Measurements from ENCODE around the gene CLIC4. TPM values are rescaled to one million over a fixed set of nuclear protein-coding genes. Genes with fewer than 3 reads are reported as not detected.
A peak's percentile ranks its signal among the peaks of the same experiment; 100 is the strongest.
"Not testable (repeated sequence)": the region's sequence is repeated elsewhere in the genome, so short reads cannot be mapped to it uniquely, and the experiment has no call there.

The CLIC4 gene
- total and polyA plus RNA-seq, 3 experiments from 2014 or later, result 0.18 to 13.2 (median 12.8) TPM

DNA sequence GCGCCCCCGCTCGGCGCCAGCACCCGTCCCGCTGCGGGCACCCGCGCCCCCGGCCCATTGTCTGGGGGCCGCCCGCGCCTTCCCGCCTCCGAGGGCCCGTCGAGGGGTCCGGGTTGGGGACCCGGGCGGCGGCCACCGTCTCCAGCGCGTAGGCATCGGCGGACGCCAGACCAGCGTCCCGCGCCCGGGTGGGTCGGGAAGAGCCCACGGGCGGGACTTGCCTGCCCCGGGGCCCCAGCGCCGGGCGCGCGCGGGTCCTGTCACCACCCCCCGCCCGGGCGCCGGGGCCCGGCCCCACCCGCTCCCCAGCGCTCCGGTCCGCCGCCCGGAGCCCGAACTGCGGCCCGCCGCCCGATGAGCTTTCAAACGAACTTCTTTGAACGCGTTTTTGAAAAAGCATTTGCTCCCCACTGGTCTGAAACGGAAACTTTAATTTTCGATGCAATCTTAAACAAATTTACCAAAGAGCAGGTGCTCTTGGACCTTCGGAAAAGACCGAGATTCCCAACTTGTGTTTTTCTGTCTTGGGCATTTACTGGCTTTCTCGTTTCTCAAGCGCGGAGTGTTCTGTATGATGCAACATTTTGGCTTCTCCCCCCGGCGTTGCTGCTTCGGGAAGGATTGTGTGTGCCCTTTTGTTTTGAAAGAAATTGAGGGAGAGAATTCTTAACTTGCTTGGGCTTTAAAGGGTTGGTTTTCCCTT, 615 bp downstream of the CLIC4 start:
- H3K27me3 ChIP-seq (ENCODE audit: insufficient read depth, low read length, poor library complexity, severe bottlenecking), result no peaks in the 10 kb centered on the region
- ChIA-PET CTCF (interaction anchor here (1.2 kb wide), 1 partner anchor 58 kb away, joined by 3 read pairs; no protein-coding TSS in a partner anchor), POLR2A (interaction anchor here (0.6 kb wide), 1 partner anchor 1456 kb away, joined by 4 read pairs; no protein-coding TSS in a partner anchor)
- Mint-ChIP-seq H3K4me1 (peaks cover 21 to 24% (median 23%) of the 10 kb centered on the region in 3 donors), H3K27me3 (peaks cover 14% of the 10 kb centered on the region in 2 donors), H3K27ac (peak overlapping the region in 5 of 8 donors; percentile 59 to 79 (median 63)), H3K4me3 (peak overlapping the region; percentile 77 to 85 (median 84)), H3K36me3 (no peaks in the 10 kb centered on the region), H3K9me3 (no peaks in the 10 kb centered on the region)
- H3K4me1 ChIP-seq (ENCODE audit: insufficient read depth, low read length), result no peaks in the 10 kb centered on the region
- peak in 2 of 5 donors; percentile 1 to 10 for DNase-seq
- peak overlapping the region; percentile 53 for H3K27ac ChIP-seq (ENCODE audit: low read depth, low read length)
- no peaks in the 10 kb centered on the region for H3K9me3 ChIP-seq (ENCODE audit: low read length)
- no peaks in the 10 kb centered on the region for H3K36me3 ChIP-seq (ENCODE audit: insufficient read depth, low read length)
- H3K4me3 ChIP-seq (ENCODE audit: low read length), result peak overlapping the region; percentile 61

DNA sequence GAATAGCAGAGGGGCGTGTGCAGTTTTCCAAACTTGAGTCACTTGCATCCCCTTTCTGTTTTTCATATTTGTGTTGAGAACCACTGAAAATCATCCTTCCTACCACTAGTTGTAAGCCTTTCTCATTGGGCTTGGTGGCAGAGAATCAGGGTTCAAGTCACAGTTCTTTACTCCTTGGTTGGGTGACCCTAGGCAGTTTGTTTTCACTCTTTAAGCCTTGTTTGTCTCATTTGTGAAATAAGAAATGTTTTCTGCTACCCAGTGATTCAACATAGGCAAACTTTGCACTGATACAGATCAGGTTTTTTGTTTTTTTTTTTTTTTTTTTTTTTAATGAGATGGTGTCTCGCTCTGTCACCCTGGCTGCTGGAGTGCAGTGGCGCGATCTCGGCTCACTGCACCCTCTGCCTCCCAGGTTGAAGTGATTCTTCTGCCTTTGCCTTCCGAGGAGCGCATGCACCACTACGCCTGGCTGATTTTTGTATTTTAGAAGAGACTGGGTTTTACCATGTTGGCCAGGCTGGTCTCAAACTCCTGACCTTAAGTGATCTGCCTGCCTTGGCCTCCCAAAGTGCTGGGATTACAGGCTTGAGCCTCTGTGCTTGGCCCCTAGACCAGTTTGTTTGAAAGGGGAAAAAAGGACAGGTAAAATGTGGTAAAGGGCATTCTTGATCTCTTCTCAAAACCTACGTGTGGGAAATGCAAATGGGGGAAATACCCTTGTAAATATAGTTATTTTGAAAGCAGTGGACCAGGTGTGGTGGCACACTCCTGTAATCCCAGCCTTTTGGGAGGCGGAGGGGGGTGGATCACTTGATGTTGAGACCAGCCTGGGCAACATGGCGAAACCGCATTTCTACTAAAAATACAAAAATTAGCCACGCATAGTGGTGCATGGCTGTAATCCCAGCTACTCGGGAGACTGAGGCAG, 3.2 kb downstream of the CLIC4 start:
- Mint-ChIP-seq H3K27me3 (peaks cover under 1 to 3% of the 10 kb centered on the region in 2 donors), H3K27ac (peak overlapping the region in 1 of 8 donors; percentile 38), H3K36me3 (no peaks in the 10 kb centered on the region), H3K4me1 (peaks cover 17 to 22% (median 17%) of the 10 kb centered on the region in 3 donors), H3K9me3 (no peaks in the 10 kb centered on the region), H3K4me3 (peak overlapping the region in 1 of 7 donors; percentile 60)
- Histone ChIP-seq H3K36me3 (ENCODE audit: insufficient read depth, low read length) (no peaks in the 10 kb centered on the region), H3K4me1 (ENCODE audit: insufficient read depth, low read length) (no peaks in the 10 kb centered on the region), H3K9me3 (ENCODE audit: low read length) (no peaks in the 10 kb centered on the region), H3K27ac (ENCODE audit: low read depth, low read length) (no peak overlapping the region), H3K27me3 (ENCODE audit: insufficient read depth, low read length, poor library complexity, severe bottlenecking) (no peaks in the 10 kb centered on the region), H3K4me3 (ENCODE audit: low read length) (no peak overlapping the region)
- ChIA-PET POLR2A (no interaction called here), CTCF (no interaction called here)
- no peak for DNase-seq

DNA sequence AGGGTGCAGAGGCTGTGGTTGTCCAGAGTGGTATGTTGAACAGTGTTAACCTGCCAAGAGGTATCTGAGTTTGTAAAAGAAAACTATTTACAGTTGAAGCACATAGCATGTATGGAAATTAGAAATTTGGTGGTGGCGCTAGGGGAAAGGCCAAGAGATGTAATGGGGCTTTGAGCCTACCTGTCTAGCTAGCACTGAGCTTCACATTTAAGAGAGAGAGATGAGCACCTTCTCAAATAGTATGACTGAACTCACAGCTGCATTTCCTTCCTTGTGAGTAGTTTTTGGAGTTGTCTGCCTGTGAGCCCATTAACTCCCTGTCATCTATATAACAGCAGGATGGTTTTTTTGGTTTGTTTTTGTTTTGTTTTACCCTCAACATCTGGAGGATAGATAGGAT, 4.0 kb downstream of the CLIC4 start:
- H3K27ac Mint-ChIP-seq, result no peak overlapping the region
- H3K36me3 Mint-ChIP-seq, result no peaks in the 10 kb centered on the region
- CTCF ChIA-PET, result no interaction called here
- POLR2A ChIA-PET, result interaction anchor here (0.5 kb wide), 1 partner anchor 851 kb away, joined by 3 read pairs; no protein-coding TSS in a partner anchor
- peaks cover 3% of the 10 kb centered on the region in 2 donors for H3K27me3 Mint-ChIP-seq
- Histone ChIP-seq H3K9me3 (ENCODE audit: low read length) (no peaks in the 10 kb centered on the region), H3K27ac (ENCODE audit: low read depth, low read length) (no peak overlapping the region), H3K4me1 (ENCODE audit: insufficient read depth, low read length) (no peaks in the 10 kb centered on the region), H3K36me3 (ENCODE audit: insufficient read depth, low read length) (no peaks in the 10 kb centered on the region), H3K4me3 (ENCODE audit: low read length) (no peak overlapping the region), H3K27me3 (ENCODE audit: insufficient read depth, low read length, poor library complexity, severe bottlenecking) (no peaks in the 10 kb centered on the region)
- H3K9me3 Mint-ChIP-seq, result no peaks in the 10 kb centered on the region
- peaks cover 10 to 14% (median 10%) of the 10 kb centered on the region in 3 donors for H3K4me1 Mint-ChIP-seq
- no peak for DNase-seq
- no peak overlapping the region for H3K4me3 Mint-ChIP-seq

DNA sequence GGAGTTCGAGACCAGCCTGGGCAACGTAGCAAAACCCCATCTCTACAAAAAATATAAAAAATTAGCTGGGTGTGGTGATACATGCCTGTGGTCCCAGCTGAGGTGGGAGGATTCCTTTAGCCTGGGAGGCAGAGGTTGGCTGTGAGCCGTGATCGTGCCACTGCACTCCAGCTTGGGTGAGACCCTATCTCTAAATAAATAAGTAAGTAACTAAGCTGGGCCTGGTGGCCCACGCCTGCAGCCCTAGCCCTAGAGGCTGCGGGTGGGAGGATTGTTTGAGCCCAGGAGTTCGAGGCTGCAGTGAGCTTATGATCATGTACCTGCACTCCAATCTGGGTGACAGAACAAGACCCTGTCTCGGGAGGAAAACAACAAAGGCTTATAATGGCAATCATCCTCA, 4.6 kb downstream of the CLIC4 start:
- Histone ChIP-seq H3K27ac (ENCODE audit: low read depth, low read length) (no peak overlapping the region), H3K9me3 (ENCODE audit: low read length) (no peaks in the 10 kb centered on the region), H3K27me3 (ENCODE audit: insufficient read depth, low read length, poor library complexity, severe bottlenecking) (no peaks in the 10 kb centered on the region), H3K36me3 (ENCODE audit: insufficient read depth, low read length) (no peaks in the 10 kb centered on the region), H3K4me3 (ENCODE audit: low read length) (no peak overlapping the region), H3K4me1 (ENCODE audit: insufficient read depth, low read length) (no peaks in the 10 kb centered on the region)
- H3K27ac Mint-ChIP-seq, result no peak overlapping the region
- CTCF ChIA-PET, result interaction anchor here (0.7 to 0.9 kb wide), 2 partner anchors 30 to 583 kb away, joined by 3 read pairs; no protein-coding TSS in a partner anchor
- POLR2A ChIA-PET, result interaction anchor here (0.5 kb wide), 1 partner anchor 852 kb away, joined by 3 read pairs; no protein-coding TSS in a partner anchor
- no peaks in the 10 kb centered on the region for H3K36me3 Mint-ChIP-seq
- H3K27me3 Mint-ChIP-seq, result peaks cover 3 to 6% of the 10 kb centered on the region in 2 donors
- DNase-seq, result no peak
- H3K4me3 Mint-ChIP-seq, result no peak overlapping the region
- peaks cover 6 to 11% (median 7%) of the 10 kb centered on the region in 3 donors for H3K4me1 Mint-ChIP-seq
- no peaks in the 10 kb centered on the region for H3K9me3 Mint-ChIP-seq

DNA sequence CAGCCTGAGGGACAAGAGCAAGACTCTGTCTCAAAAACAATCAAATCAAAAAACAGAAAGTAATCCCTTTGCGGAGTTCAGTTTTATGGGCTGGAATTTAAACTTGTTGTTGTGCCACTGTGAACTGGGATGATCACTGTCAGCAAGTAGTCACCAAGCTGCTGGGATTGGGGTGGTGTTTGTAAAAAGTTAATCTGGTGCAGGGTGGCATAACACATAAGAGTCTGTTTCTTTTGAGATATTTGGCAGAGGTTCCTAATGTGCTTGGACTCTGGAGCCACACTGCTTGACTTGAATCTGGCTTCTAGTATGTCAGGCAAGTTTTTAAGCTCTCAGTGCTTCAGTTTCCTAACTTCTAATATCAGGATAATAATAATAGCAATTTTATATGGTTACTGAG, 6.6 kb downstream of the CLIC4 start:
- Mint-ChIP-seq H3K27me3 (peaks cover 1 to 9% of the 10 kb centered on the region in 2 donors), H3K4me1 (peaks cover 0 to 4% (median 2%) of the 10 kb centered on the region in 3 donors), H3K27ac (no peak overlapping the region), H3K4me3 (no peak overlapping the region), H3K9me3 (no peaks in the 10 kb centered on the region), H3K36me3 (no peaks in the 10 kb centered on the region)
- H3K4me3 ChIP-seq (ENCODE audit: low read length), result no peak overlapping the region
- DNase-seq, result no peak
- H3K36me3 ChIP-seq (ENCODE audit: insufficient read depth, low read length), result no peaks in the 10 kb centered on the region
- CTCF ChIA-PET, result no interaction called here
- H3K27ac ChIP-seq (ENCODE audit: low read depth, low read length), result no peak overlapping the region
- H3K4me1 ChIP-seq (ENCODE audit: insufficient read depth, low read length), result no peaks in the 10 kb centered on the region
- no peaks in the 10 kb centered on the region for H3K27me3 ChIP-seq (ENCODE audit: insufficient read depth, low read length, poor library complexity, severe bottlenecking)
- no peaks in the 10 kb centered on the region for H3K9me3 ChIP-seq (ENCODE audit: low read length)
- POLR2A ChIA-PET, result interaction anchor here (0.6 kb wide), 1 partner anchor 1805 kb away, joined by 3 read pairs; no protein-coding TSS in a partner anchor

DNA sequence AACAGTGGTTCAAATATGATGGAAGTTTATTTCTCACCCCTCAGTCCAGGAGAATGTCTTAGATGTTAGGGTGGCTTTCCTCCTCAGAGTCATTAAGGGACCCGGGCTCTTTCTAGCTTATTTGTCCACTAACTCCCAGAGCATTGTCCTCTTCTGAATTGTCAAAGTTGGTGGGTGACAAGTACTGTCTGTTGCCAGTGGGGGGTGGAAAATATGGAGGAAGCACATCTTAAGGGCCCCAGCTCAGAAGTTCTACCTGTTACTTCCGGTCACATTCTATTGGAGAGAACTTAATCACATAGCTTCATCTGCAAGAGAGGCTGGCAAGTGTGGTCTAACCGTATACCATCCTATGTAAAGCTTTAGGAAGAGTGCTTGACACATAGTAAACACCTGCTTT, 7.1 kb downstream of the CLIC4 start:
- Histone ChIP-seq H3K4me3 (ENCODE audit: low read length) (no peak overlapping the region), H3K36me3 (ENCODE audit: insufficient read depth, low read length) (no peaks in the 10 kb centered on the region), H3K27me3 (ENCODE audit: insufficient read depth, low read length, poor library complexity, severe bottlenecking) (no peaks in the 10 kb centered on the region), H3K27ac (ENCODE audit: low read depth, low read length) (no peak overlapping the region), H3K9me3 (ENCODE audit: low read length) (no peaks in the 10 kb centered on the region), H3K4me1 (ENCODE audit: insufficient read depth, low read length) (no peaks in the 10 kb centered on the region)
- Mint-ChIP-seq H3K27ac (no peak overlapping the region), H3K9me3 (no peaks in the 10 kb centered on the region), H3K27me3 (peaks cover 2 to 9% of the 10 kb centered on the region in 2 donors), H3K36me3 (no peaks in the 10 kb centered on the region), H3K4me1 (peaks cover 0 to 4% (median 2%) of the 10 kb centered on the region in 3 donors), H3K4me3 (no peak overlapping the region)
- ChIA-PET POLR2A (interaction anchor here (0.6 kb wide), 1 partner anchor 1805 kb away, joined by 3 read pairs; no protein-coding TSS in a partner anchor), CTCF (no interaction called here)
- DNase-seq, result no peak

DNA sequence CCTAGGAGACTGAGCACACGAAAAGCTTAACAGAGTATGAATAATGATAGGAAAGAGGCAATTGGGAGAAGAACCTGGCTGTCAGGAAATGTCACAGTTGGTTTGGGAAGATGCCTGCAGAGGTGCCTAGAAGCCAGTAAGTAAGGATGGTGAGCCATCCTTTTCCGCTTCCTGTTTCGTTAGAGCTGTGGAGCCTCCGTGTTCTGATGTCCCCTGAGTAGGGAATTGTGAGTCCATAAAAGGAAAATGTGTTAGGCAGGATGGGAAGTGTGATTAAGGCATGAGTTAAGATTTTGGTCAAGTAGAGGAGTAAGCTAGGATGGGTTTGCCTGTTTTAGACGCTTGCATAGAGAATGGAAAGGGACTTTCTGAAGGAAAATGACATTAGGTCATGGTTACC, 9.0 kb downstream of the CLIC4 start:
- no peak for DNase-seq
- H3K27ac Mint-ChIP-seq, result no peak overlapping the region
- H3K9me3 Mint-ChIP-seq, result no peaks in the 10 kb centered on the region
- no peaks in the 10 kb centered on the region for H3K36me3 Mint-ChIP-seq
- H3K36me3 ChIP-seq (ENCODE audit: insufficient read depth, low read length), result no peaks in the 10 kb centered on the region
- H3K9me3 ChIP-seq (ENCODE audit: low read length), result no peaks in the 10 kb centered on the region
- H3K27me3 ChIP-seq (ENCODE audit: insufficient read depth, low read length, poor library complexity, severe bottlenecking), result no peaks in the 10 kb centered on the region
- peaks cover 3 to 14% of the 10 kb centered on the region in 2 donors for H3K27me3 Mint-ChIP-seq
- no peaks in the 10 kb centered on the region for H3K4me1 ChIP-seq (ENCODE audit: insufficient read depth, low read length)
- H3K4me1 Mint-ChIP-seq, result no peaks in the 10 kb centered on the region
- no peak overlapping the region for H3K4me3 Mint-ChIP-seq
- no peak overlapping the region for H3K27ac ChIP-seq (ENCODE audit: low read depth, low read length)
- CTCF ChIA-PET, result no interaction called here
- POLR2A ChIA-PET, result no interaction called here
- H3K4me3 ChIP-seq (ENCODE audit: low read length), result no peak overlapping the region

DNA sequence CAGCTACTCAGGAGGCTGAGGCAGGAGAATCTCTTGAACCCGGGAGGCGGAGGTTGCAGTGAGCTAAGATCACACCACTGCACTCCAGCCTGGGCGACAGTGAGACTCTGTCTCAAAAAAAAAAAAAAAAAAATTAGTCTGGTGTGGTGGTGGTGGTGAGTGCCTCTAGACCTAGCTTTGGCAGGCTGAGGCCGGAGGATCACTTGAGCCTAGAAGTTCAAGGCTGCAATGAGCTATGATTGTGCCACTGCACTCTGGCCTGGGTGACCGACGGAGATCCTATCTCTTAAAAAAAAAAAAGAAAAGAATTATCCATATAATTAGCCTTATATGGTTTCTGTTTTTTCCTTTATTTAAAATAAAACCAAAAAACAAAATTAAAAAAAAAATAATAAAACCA, 10.1 kb downstream of the CLIC4 start:
- H3K27me3 ChIP-seq (ENCODE audit: insufficient read depth, low read length, poor library complexity, severe bottlenecking); H3K9me3 ChIP-seq (ENCODE audit: low read length); H3K9me3 Mint-ChIP-seq; H3K27ac Mint-ChIP-seq; H3K4me1 Mint-ChIP-seq; H3K4me1 ChIP-seq (ENCODE audit: insufficient read depth, low read length); H3K36me3 Mint-ChIP-seq; H3K4me3 ChIP-seq (ENCODE audit: low read length); DNase-seq; H3K27ac ChIP-seq (ENCODE audit: low read depth, low read length); POLR2A ChIA-PET; H3K36me3 ChIP-seq (ENCODE audit: insufficient read depth, low read length); H3K4me3 Mint-ChIP-seq: not testable (repeated sequence)
- peaks cover 3 to 14% of the 10 kb centered on the region in 2 donors for H3K27me3 Mint-ChIP-seq
- CTCF ChIA-PET, result interaction anchor here (0.7 kb wide), 1 partner anchor 93 kb away, joined by 4 read pairs; no protein-coding TSS in a partner anchor

All from CD8-positive, alpha-beta memory T cell (primary cell).